Caco-2 (cell line): ENCODE results near the gene MED12L. TPM values are rescaled to one million over a fixed set of nuclear protein-coding genes. Genes with fewer than 3 reads are reported as not detected.

Experiments
- BruUV-seq: library from RNA; stranded (reverse); fragments of 400-500 nt; replicated peaks from 2 replicates; lab custom pipeline; 2021; lab: Mats Ljungman, UMichigan
- CTCF ChIA-PET: fragments of 300-600 bp; sonication (Branson Sonifier 250); formaldehyde crosslinking; loops from one replicate; lab custom pipeline; 2022; ENCODE audit warnings: antibody characterized with exemption; lab: Charles Lee
- POLR2A ChIA-PET: fragments of 300-600 bp; sonication (Branson Sonifier 250); formaldehyde crosslinking; loops from one replicate; lab custom pipeline; 2022; ENCODE audit warnings: antibody characterized with exemption; lab: Charles Lee
- DNase-seq, 2 experiments: peaks; one replicate each; pipeline versions ENCODE4 v3.0.0 to v3.0.0-alpha.2; 2020 to 2022
- H3K27me3 ChIP-seq: replicated peaks from 2 replicates; pipeline ENCODE4 v1.6.0; 2011; ENCODE audit warnings: low read length; ENCODE audit not compliant: control insufficient read depth, insufficient read depth
- H3K36me3 ChIP-seq: 2 replicates; pipeline ENCODE4 v1.5.1; 2011; ENCODE audit warnings: low read length; ENCODE audit not compliant: control insufficient read depth, insufficient read depth
- H3K4me1 ChIP-seq: fragments of 250-450 bp; sonication (Bioruptor Pico); 2 replicates; pipeline ENCODE4 v1.5.1; 2020; ENCODE audit warnings: mild to moderate bottlenecking
- H3K4me3 ChIP-seq: 2 replicates; pipeline ENCODE4 v1.5.1; 2011; ENCODE audit warnings: low read depth, mild to moderate bottlenecking, control low read depth, low read length
- H3K9me3 ChIP-seq: fragments of 250-450 bp; sonication (Bioruptor Pico); 2 replicates; pipeline ENCODE4 v1.5.1; 2020; ENCODE audit warnings: mild to moderate bottlenecking, moderate library complexity
- H3K27ac Mint-ChIP-seq: one replicate; pipeline ENCODE4 v1.8.0; 2022; ENCODE audit warnings: mixed read lengths; ENCODE audit not compliant: unreplicated experiment
- H3K27me3 Mint-ChIP-seq: one replicate; pipeline ENCODE4 v1.8.0; 2022; ENCODE audit warnings: mixed read lengths; ENCODE audit not compliant: insufficient read depth, unreplicated experiment
- H3K36me3 Mint-ChIP-seq: one replicate; pipeline ENCODE4 v1.8.0; 2022; ENCODE audit warnings: mild to moderate bottlenecking, mixed read lengths; ENCODE audit not compliant: insufficient read depth, unreplicated experiment
- H3K4me1 Mint-ChIP-seq: one replicate; pipeline ENCODE4 v1.8.0; 2022; ENCODE audit warnings: low read depth, mixed read lengths; ENCODE audit not compliant: unreplicated experiment
- H3K4me3 Mint-ChIP-seq: one replicate; pipeline ENCODE4 v1.8.0; 2022; ENCODE audit warnings: mild to moderate bottlenecking, moderate library complexity, mixed read lengths; ENCODE audit not compliant: unreplicated experiment
- H3K9me3 Mint-ChIP-seq: one replicate; pipeline ENCODE4 v1.8.0; 2022; ENCODE audit warnings: mixed read lengths; ENCODE audit not compliant: unreplicated experiment
- CTCF ChIP-seq, 2 experiments: fragments of 200-600 bp in 1 of 2; IDR thresholded peaks; 1 replicate in 1 of 2; 2 replicates in 1 of 2; pipeline versions ENCODE4 v1.5.1 to v1.8.0; 2011 to 2022; ENCODE audit warnings: antibody characterized with exemption in 1 of 2, control low read depth in 1 of 2, inconsistent platforms in 1 of 2, low read depth in 1 of 2, low read length in 1 of 2, mild to moderate bottlenecking in 1 of 2, moderate library complexity in 1 of 2; ENCODE audit not compliant: insufficient read depth in 1 of 2, severe bottlenecking in 1 of 2, unreplicated experiment in 1 of 2
- intact Hi-C: fragments of 100-400 bp; cut with micrococcal nuclease; formaldehyde crosslinking; loops from one replicate; pipeline ENCODE4 v1.10.0; 2022; ENCODE audit not compliant: unreplicated experiment
- total RNA-seq: library from RNA; stranded (reverse); gene quantifications from 2 replicates; pipeline ENCODE4 v1.2.3, GENCODE V29; 2022

MED12L gene
- total RNA-seq, 1 experiment from 2014 or later = 21.5 TPM

GRCh38 chr3:151206201-151206600 lies 120.7 kb downstream of the MED12L start:
- BruUV-seq = no TSS peak

GRCh38 chr3:151209654-151210053 lies 124.2 kb downstream of the MED12L start:
- no peak overlapping the region for H3K4me3 Mint-ChIP-seq
- no peak for DNase-seq
- no peak for TF ChIP-seq CTCF (IDR thresholded peaks at IDR 0.05; ENCODE audit: insufficient read depth in 1 of 2, low read depth in 1 of 2, low read length in 1 of 2, severe bottlenecking in 1 of 2, unreplicated experiment in 1 of 2)
- no peak overlapping the region for H3K27ac Mint-ChIP-seq
- no peaks in the 10 kb centered on the region for H3K9me3 ChIP-seq
- no TSS peak for BruUV-seq
- H3K36me3 Mint-ChIP-seq = peaks cover 5% of the 10 kb centered on the region
- no peaks in the 10 kb centered on the region for H3K27me3 ChIP-seq
- intact Hi-C loops = loop anchor here (5.0 kb wide), 1 partner anchor 42 kb away; no protein-coding TSS in a partner anchor
- no peaks in the 10 kb centered on the region for H3K27me3 Mint-ChIP-seq
- peaks cover 1% of the 10 kb centered on the region for H3K4me1 Mint-ChIP-seq
- POLR2A ChIA-PET = no interaction called here
- no peaks in the 10 kb centered on the region for H3K36me3 ChIP-seq
- H3K9me3 Mint-ChIP-seq = no peaks in the 10 kb centered on the region
- peaks cover 18% of the 10 kb centered on the region for H3K4me1 ChIP-seq
- H3K4me3 ChIP-seq = no peak overlapping the region
- CTCF ChIA-PET = no interaction called here

More at GRCh38 chr3:151206201-151206600, 120.7 kb downstream of the MED12L start:
- H3K4me3 ChIP-seq = no peak overlapping the region
- H3K4me1 Mint-ChIP-seq = peaks cover 9% of the 10 kb centered on the region
- no peak for TF ChIP-seq CTCF (IDR thresholded peaks at IDR 0.05; ENCODE audit: insufficient read depth in 1 of 2, low read depth in 1 of 2, low read length in 1 of 2, severe bottlenecking in 1 of 2, unreplicated experiment in 1 of 2)
- CTCF ChIA-PET = no interaction called here
- intact Hi-C loops = no loop called here
- peaks cover 17% of the 10 kb centered on the region for H3K4me1 ChIP-seq
- peaks cover 5% of the 10 kb centered on the region for H3K36me3 Mint-ChIP-seq
- no peak for DNase-seq
- H3K27me3 Mint-ChIP-seq = no peaks in the 10 kb centered on the region
- H3K27me3 ChIP-seq = no peaks in the 10 kb centered on the region
- no peak overlapping the region for H3K4me3 Mint-ChIP-seq
- H3K9me3 ChIP-seq = no peaks in the 10 kb centered on the region
- POLR2A ChIA-PET = interaction anchor here (0.6 kb wide), 1 partner anchor 103 kb away, joined by 9 read pairs; no protein-coding TSS in a partner anchor
- H3K9me3 Mint-ChIP-seq = peaks cover 4% of the 10 kb centered on the region
- H3K36me3 ChIP-seq = no peaks in the 10 kb centered on the region
- no peak overlapping the region for H3K27ac Mint-ChIP-seq

DNA sequence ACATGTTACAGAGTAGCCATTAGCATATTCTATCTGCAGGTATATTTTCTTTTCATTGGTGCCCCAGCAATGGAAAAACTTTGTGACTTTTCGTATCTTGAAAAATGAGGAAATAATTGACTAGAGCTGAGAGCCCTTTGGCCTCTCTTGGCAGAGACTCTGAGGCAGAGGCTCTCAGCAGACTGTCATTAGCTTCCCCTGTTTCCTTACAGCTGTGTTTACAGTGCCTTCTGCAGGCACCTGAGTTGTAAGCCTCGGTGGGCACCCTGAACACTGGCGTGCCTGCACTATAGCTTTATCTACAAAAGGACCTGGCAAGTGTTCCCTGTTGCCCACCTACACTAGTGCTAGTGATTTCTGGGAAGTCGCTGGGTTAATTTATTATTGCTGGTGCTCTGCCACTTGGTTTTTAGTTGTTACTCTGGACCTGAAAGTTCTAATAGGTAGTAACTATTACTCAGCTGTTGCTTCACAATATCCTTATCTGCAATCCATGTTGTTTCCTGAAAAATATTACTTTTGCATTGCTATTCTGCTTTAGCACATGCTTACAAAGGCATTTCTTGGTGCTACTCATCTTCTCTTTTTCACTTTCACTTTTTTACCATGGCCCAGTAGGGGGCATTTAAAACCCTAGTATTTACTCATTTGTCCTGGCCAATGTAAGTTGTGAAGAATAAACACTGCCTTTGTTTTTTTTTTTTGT lies 125.4 kb downstream of the MED12L start:
- no peaks in the 10 kb centered on the region for H3K27me3 ChIP-seq
- no peak overlapping the region for H3K4me3 ChIP-seq
- Mint-ChIP-seq H3K36me3 (peaks cover 5% of the 10 kb centered on the region), H3K9me3 (no peaks in the 10 kb centered on the region), H3K4me3 (no peak overlapping the region), H3K27me3 (no peaks in the 10 kb centered on the region), H3K4me1 (peaks cover 5% of the 10 kb centered on the region), H3K27ac (peak overlapping the region; percentile 72)
- no peaks in the 10 kb centered on the region for H3K36me3 ChIP-seq
- no peak for DNase-seq
- POLR2A ChIA-PET = no interaction called here
- BruUV-seq = no TSS peak
- peak in 1 of 2 experiments; percentile 12 for TF ChIP-seq CTCF (IDR thresholded peaks at IDR 0.05; ENCODE audit: insufficient read depth in 1 of 2, low read depth in 1 of 2, low read length in 1 of 2, severe bottlenecking in 1 of 2, unreplicated experiment in 1 of 2)
- intact Hi-C loops = loop anchor here (5.0 kb wide), 1 partner anchor 44 kb away; no protein-coding TSS in a partner anchor
- peaks cover 18% of the 10 kb centered on the region for H3K4me1 ChIP-seq
- CTCF ChIA-PET = no interaction called here
- H3K9me3 ChIP-seq = no peaks in the 10 kb centered on the region
